ENCODE data around the gene ADAD1.

Gene ADAD1

GRCh38 chr4:122412547-122412946 is 33.7 kb downstream of the ADAD1 start:
- no peak overlapping the region for H3K4me3 ChIP-seq (ENCODE audit: low read length, poor library complexity, severe bottlenecking)
- no peak overlapping the region for H2AFZ ChIP-seq (ENCODE audit: low read length)
- H3K9ac ChIP-seq (ENCODE audit: low read depth, low read length, poor library complexity, severe bottlenecking), result no peak overlapping the region
- no peaks in the 10 kb centered on the region for H3K36me3 ChIP-seq (ENCODE audit: insufficient read depth, low read length)
- H3K9me2 ChIP-seq (replicated peaks; ENCODE audit: low read depth, low read length), result no peaks in the 10 kb centered on the region
- no peaks in the 10 kb centered on the region for H3F3A ChIP-seq (ENCODE audit: low read depth)
- H3K9me3 ChIP-seq (ENCODE audit: insufficient read depth, low read depth, low read length), result no peaks in the 10 kb centered on the region
- H3K4me2 ChIP-seq (ENCODE audit: low read depth, low read length, poor library complexity, severe bottlenecking), result no peak overlapping the region
- no peaks in the 10 kb centered on the region for H3K4me1 ChIP-seq (ENCODE audit: insufficient read depth, low read length, poor library complexity, severe bottlenecking)
- no peaks in the 10 kb centered on the region for H4K20me1 ChIP-seq (ENCODE audit: insufficient read depth, low read length, poor library complexity, severe bottlenecking)
- no peaks in the 10 kb centered on the region for H3K79me2 ChIP-seq (ENCODE audit: insufficient read depth, low read length)
- no peak for TF ChIP-seq EZH2phosphoT487 (IDR thresholded peaks at IDR 0.05; ENCODE audit: borderline replicate concordance)
- no peak for TF ChIP-seq CTCF (conservative IDR thresholded peaks at IDR 0.05; ENCODE audit: low read length)
- H3K27me3 ChIP-seq (ENCODE audit: insufficient read depth, low read length, poor library complexity, severe bottlenecking), result no peaks in the 10 kb centered on the region

DNA sequence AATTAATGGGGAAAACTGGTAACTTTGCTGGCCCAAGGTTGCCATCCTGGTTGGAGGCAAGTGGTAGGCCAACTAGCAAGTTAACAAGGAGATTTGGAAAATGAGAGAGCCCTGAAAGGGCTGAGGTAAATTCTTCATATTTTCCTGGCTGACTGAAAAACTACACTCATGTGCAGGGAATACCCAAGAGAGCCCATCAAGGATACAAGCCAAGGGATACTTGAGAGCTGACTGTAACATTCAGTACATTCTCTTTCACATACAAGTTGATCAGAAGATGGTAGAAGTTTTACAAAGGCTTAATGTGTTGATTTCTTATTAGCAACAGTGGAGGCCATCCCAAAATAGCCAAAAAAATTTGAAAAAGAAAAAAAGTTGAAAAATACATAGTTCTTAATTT is 44.4 kb downstream of the ADAD1 start:
- Histone ChIP-seq H3K4me2 (ENCODE audit: low read depth, low read length, poor library complexity, severe bottlenecking) (no peak overlapping the region), H3K36me3 (ENCODE audit: insufficient read depth, low read length) (no peaks in the 10 kb centered on the region), H3K9me2 (replicated peaks; ENCODE audit: low read depth, low read length) (no peaks in the 10 kb centered on the region), H4K20me1 (ENCODE audit: insufficient read depth, low read length, poor library complexity, severe bottlenecking) (no peaks in the 10 kb centered on the region), H3K27me3 (ENCODE audit: insufficient read depth, low read length, poor library complexity, severe bottlenecking) (no peaks in the 10 kb centered on the region), H3K79me2 (ENCODE audit: insufficient read depth, low read length) (no peaks in the 10 kb centered on the region), H2AFZ (ENCODE audit: low read length) (no peak overlapping the region), H3K9ac (ENCODE audit: low read depth, low read length, poor library complexity, severe bottlenecking) (no peak overlapping the region), H3K4me3 (ENCODE audit: low read length, poor library complexity, severe bottlenecking) (no peak overlapping the region), H3K4me1 (ENCODE audit: insufficient read depth, low read length, poor library complexity, severe bottlenecking) (no peaks in the 10 kb centered on the region), H3F3A (ENCODE audit: low read depth) (no peaks in the 10 kb centered on the region), H3K9me3 (ENCODE audit: insufficient read depth, low read depth, low read length) (no peaks in the 10 kb centered on the region)
- TF ChIP-seq CTCF (conservative IDR thresholded peaks at IDR 0.05; ENCODE audit: low read length) (no peak), EZH2phosphoT487 (IDR thresholded peaks at IDR 0.05; ENCODE audit: borderline replicate concordance) (no peak)

DNA sequence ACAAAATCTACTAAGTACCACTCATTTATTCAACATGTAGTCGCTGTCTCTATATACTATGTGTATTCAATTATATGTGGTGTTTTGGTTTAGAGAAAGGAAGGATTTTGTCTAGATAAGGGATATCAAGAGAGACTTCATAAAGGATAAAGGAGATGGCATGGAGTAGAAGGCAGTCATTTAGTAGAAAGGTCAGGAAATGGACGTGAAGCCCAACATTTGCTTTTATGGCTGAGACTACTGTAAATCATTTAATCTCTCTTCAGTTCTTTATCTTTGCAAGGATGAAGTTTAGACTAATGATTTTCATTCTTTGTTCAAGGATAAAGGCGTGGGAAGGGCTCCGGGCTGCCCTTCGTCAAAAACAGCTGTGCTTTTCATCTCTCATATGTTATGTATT is 52.5 kb downstream of the ADAD1 start:
- Histone ChIP-seq H3K9me3 (ENCODE audit: insufficient read depth, low read depth, low read length) (no peaks in the 10 kb centered on the region), H3F3A (ENCODE audit: low read depth) (no peaks in the 10 kb centered on the region), H2AFZ (ENCODE audit: low read length) (no peak overlapping the region), H3K9ac (ENCODE audit: low read depth, low read length, poor library complexity, severe bottlenecking) (no peak overlapping the region), H3K4me2 (ENCODE audit: low read depth, low read length, poor library complexity, severe bottlenecking) (no peak overlapping the region), H3K79me2 (ENCODE audit: insufficient read depth, low read length) (no peaks in the 10 kb centered on the region), H3K36me3 (ENCODE audit: insufficient read depth, low read length) (no peaks in the 10 kb centered on the region), H4K20me1 (ENCODE audit: insufficient read depth, low read length, poor library complexity, severe bottlenecking) (no peaks in the 10 kb centered on the region), H3K27me3 (ENCODE audit: insufficient read depth, low read length, poor library complexity, severe bottlenecking) (no peaks in the 10 kb centered on the region), H3K9me2 (replicated peaks; ENCODE audit: low read depth, low read length) (no peaks in the 10 kb centered on the region), H3K4me1 (ENCODE audit: insufficient read depth, low read length, poor library complexity, severe bottlenecking) (no peaks in the 10 kb centered on the region), H3K4me3 (ENCODE audit: low read length, poor library complexity, severe bottlenecking) (no peak overlapping the region)
- TF ChIP-seq CTCF (conservative IDR thresholded peaks at IDR 0.05; ENCODE audit: low read length), result no peak
- TF ChIP-seq EZH2phosphoT487 (IDR thresholded peaks at IDR 0.05; ENCODE audit: borderline replicate concordance), result no peak

Measured in Loucy (cell line).